Glutamatergic neuron (in vitro differentiated cells): ENCODE measurements around the gene ADAMTS13. TPM values are rescaled to one million over a fixed set of nuclear protein-coding genes. Genes with fewer than 3 reads are reported as not detected.

ENCODE experiments used
- DNase-seq: peaks from one replicate; pipeline ENCODE4 v3.0.0; 2022
- H3K27ac Mint-ChIP-seq: one replicate; pipeline ENCODE4 v1.8.0; 2020; ENCODE audit warnings: mild to moderate bottlenecking, mixed read lengths, inconsistent platforms; ENCODE audit not compliant: unreplicated experiment
- H3K27me3 Mint-ChIP-seq: one replicate; pipeline ENCODE4 v1.8.0; 2020; ENCODE audit warnings: mild to moderate bottlenecking, moderate library complexity, mixed read lengths, inconsistent platforms; ENCODE audit not compliant: unreplicated experiment
- H3K36me3 Mint-ChIP-seq: one replicate; pipeline ENCODE4 v1.8.0; 2020; ENCODE audit warnings: mild to moderate bottlenecking, mixed read lengths, inconsistent platforms; ENCODE audit not compliant: unreplicated experiment
- H3K4me1 Mint-ChIP-seq: one replicate; pipeline ENCODE4 v1.8.0; 2020; ENCODE audit warnings: mild to moderate bottlenecking, low read depth, mixed read lengths, inconsistent platforms; ENCODE audit not compliant: unreplicated experiment
- H3K4me3 Mint-ChIP-seq: one replicate; pipeline ENCODE4 v1.8.0; 2020; ENCODE audit warnings: mild to moderate bottlenecking, mixed read lengths, inconsistent platforms; ENCODE audit not compliant: unreplicated experiment
- H3K9me3 Mint-ChIP-seq: one replicate; pipeline ENCODE4 v1.8.0; 2020; ENCODE audit warnings: mild to moderate bottlenecking, moderate library complexity, mixed read lengths, inconsistent platforms; ENCODE audit not compliant: unreplicated experiment
- CTCF ChIP-seq: fragments of 200-600 bp; sonication (generic); IDR thresholded peaks from one replicate; pipeline ENCODE4 v1.5.0; 2021; ENCODE audit not compliant: partially characterized antibody, unreplicated experiment
- total RNA-seq: library from RNA; stranded (reverse); fragmentation: NEBNext Ultra II Directional; extraction: Animal tissue kit (Norgen Biotek cat#: 25700); gene quantifications from one replicate; pipeline ENCODE4 v1.2.1, GENCODE V29; 2021; ENCODE audit not compliant: unreplicated experiment

ADAMTS13 gene
- total RNA-seq, 1 donor from 2014 or later = 27.9 TPM

DNA sequence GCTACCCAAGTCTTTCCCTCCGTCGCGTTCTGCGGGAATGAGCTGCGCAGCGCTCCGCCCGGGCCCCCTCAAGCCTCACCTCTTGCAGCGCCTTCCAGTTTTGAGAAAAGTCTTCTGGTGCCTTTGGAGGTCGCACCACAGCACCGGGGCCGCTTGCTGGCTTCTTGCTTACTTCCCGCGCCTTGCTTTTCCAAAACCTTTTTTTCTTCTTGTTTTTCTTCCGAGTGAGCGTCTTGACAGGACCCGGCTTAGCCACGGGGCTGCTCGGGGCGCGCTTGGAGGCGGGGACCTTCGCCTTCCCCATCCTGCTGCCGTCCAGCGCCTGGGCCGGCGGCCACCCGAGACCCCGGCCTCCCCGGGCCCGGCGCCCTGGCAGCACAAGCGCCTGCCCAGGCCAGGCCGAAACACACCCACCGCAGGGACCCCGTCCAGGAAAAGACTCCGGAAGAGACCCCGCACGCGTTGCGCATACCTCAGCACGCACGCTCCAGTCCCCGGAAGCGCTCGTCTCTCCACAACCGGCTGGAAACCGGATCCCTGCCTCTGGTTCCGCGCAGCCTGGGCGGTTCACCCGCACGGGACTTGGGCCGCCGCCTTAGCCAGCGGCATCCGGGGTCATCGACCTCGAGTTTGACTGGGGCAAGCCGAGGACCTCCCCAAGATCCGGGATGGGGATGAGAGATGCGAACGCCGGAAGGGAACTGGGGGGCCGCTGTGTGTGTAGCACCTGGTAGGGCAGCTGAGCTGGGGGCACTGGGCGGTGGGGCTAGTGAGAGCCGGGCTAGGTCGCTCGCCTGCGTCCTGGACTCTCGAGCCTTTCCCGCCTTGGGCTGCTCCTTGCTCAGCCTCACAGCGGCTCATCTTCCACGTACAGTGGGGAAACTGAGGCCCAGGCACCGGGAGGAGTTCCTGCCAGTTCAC is 4.4 kb upstream of the ADAMTS13 start, which contains the start of gene REXO4:
TSS of gene REXO4 (minus strand) at position 470 of the 921 bp plus-strand sequence. CDS start at position 304, 166 bp downstream.
- peaks cover 4% of the 10 kb centered on the region for H3K9me3 Mint-ChIP-seq
- H3K27ac Mint-ChIP-seq = peak within 1 kb of the TSS; percentile 87
- no peak for TF ChIP-seq CTCF
- peaks cover 8% of the 10 kb centered on the region for H3K4me1 Mint-ChIP-seq
- peak; percentile 93 for DNase-seq
- H3K36me3 Mint-ChIP-seq = no peaks in the 10 kb centered on the region
- H3K4me3 Mint-ChIP-seq = peak within 1 kb of the TSS; percentile 98
- H3K27me3 Mint-ChIP-seq = peaks cover 6% of the 10 kb centered on the region

GRCh38 chr9:133419005-133419404 is 3.2 kb upstream of the ADAMTS13 start:
- H3K27ac Mint-ChIP-seq = peak overlapping the region; percentile 87
- H3K4me1 Mint-ChIP-seq = peaks cover 8% of the 10 kb centered on the region
- peaks cover 6% of the 10 kb centered on the region for H3K27me3 Mint-ChIP-seq
- no peak for TF ChIP-seq CTCF
- peak overlapping the region; percentile 98 for H3K4me3 Mint-ChIP-seq
- no peak for DNase-seq
- H3K36me3 Mint-ChIP-seq = no peaks in the 10 kb centered on the region
- peaks cover 4% of the 10 kb centered on the region for H3K9me3 Mint-ChIP-seq

DNA sequence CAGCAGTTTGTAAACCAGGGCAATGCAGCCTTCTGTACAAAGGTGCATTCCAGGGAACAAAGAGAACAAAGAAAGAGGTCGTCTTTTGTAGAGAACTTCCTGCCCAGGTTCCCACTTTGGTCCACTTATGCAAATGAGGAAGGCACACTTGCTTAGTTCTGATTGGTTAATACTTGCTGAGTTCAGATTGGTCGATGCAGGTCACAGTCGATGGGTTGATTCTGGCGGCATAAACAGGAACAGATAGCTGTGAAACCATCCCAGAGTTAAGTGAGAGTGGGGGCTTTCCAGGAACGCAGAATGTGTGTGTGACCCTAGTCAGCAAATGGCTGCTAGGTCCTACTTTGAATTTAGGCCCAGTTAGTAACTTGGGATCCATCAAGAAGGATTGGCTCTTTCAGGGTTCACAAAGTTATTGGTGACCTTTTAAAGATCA is 1.8 kb upstream of the ADAMTS13 start:
- peaks cover 6% of the 10 kb centered on the region for H3K27me3 Mint-ChIP-seq
- no peak overlapping the region for H3K4me3 Mint-ChIP-seq
- H3K36me3 Mint-ChIP-seq = no peaks in the 10 kb centered on the region

GRCh38 chr9:133423216-133423615 is 1.0 kb downstream of the ADAMTS13 start:
- TF ChIP-seq CTCF = no peak
- H3K27me3 Mint-ChIP-seq = peaks cover 6% of the 10 kb centered on the region
- peaks cover 6% of the 10 kb centered on the region for H3K36me3 Mint-ChIP-seq
- H3K27ac Mint-ChIP-seq = no peak overlapping the region
- peaks cover 10% of the 10 kb centered on the region for H3K4me1 Mint-ChIP-seq
- H3K9me3 Mint-ChIP-seq = peaks cover 7% of the 10 kb centered on the region
- H3K4me3 Mint-ChIP-seq = no peak overlapping the region
- DNase-seq = no peak

More for the DNA sequence above, 1.8 kb upstream of the ADAMTS13 start:
- H3K9me3 Mint-ChIP-seq = peaks cover 4% of the 10 kb centered on the region
- no peak for DNase-seq
- no peak for TF ChIP-seq CTCF
- no peak overlapping the region for H3K27ac Mint-ChIP-seq
- peaks cover 8% of the 10 kb centered on the region for H3K4me1 Mint-ChIP-seq

GRCh38 chr9:133424187-133424586 is 2.0 kb downstream of the ADAMTS13 start:
- Mint-ChIP-seq H3K9me3 (peaks cover 6% of the 10 kb centered on the region), H3K27ac (no peak overlapping the region), H3K4me3 (no peak overlapping the region), H3K27me3 (peaks cover 4% of the 10 kb centered on the region), H3K4me1 (peaks cover 2% of the 10 kb centered on the region), H3K36me3 (peaks cover 6% of the 10 kb centered on the region)
- TF ChIP-seq CTCF = no peak
- no peak for DNase-seq
